ENCODE measurements around the gene ZG16.
"Not testable (repeated sequence)": the region's sequence is repeated elsewhere in the genome, so short reads cannot be mapped to it uniquely, and the experiment has no call there.

The ZG16 gene

DNA sequence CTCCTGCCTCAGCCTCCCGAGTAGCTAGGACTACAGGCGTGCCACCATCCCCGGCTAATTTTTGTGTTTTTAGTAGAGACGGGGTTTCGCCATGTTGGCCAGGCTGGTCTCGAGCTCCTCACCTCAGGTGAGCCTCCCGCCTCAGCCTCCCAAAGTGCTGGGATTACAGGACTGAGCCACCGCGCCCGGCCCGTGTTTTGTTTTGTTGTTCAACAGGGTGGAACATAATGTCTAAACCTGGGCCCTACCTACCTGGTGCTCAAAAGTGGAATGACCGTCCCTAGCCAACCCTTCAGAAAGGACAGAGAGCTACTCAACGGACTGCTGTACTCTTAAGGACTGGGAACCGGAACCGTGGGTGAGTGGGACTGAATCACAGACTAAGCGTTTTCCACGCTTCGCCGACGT lies 11.7 kb downstream of the ZG16 start:
- DNase-seq: no peak

DNA sequence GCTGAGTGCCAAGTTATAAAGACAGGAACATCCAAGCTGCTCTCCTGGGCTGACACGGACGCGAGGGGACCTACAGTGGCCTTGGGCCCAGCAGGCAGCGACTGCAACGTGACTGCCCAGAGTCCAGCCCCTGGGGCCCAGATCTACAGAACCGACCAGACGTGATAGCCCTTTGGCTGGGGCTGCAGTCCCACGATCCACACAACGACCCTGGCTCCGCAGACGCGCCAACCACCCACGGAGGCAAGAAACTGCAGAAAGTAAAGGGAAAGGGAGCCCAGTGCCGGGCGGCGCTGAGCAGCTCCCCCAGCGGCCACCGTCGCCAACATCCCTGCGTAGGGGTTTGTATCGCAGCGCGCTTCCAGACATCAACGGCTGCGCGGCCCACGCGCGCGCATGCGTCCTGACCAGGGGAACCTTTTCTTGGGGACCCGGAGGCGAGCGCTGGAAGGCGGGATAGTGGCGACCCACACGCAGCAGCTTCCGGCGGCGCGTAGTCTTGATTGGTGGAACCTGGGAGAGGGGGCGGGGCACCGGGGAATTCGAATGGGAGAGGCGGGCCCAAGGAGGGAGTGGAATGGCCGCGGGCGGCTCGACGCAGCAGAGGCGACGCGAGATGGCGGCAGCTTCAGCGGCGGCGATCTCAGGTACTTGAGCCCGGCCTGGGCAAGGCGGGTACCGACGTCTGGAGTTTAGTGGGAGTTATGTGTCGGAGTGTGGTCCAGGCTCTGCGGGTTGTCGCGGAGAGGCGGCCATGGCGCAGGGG lies 12.3 kb downstream of the ZG16 start, which contains the start of gene KIF22:
TSS of gene KIF22 (plus strand) at position 569 of the 766 bp plus-strand sequence. CDS start at position 578, 9 bp downstream.
- DNase-seq: peak; percentile 96

DNA sequence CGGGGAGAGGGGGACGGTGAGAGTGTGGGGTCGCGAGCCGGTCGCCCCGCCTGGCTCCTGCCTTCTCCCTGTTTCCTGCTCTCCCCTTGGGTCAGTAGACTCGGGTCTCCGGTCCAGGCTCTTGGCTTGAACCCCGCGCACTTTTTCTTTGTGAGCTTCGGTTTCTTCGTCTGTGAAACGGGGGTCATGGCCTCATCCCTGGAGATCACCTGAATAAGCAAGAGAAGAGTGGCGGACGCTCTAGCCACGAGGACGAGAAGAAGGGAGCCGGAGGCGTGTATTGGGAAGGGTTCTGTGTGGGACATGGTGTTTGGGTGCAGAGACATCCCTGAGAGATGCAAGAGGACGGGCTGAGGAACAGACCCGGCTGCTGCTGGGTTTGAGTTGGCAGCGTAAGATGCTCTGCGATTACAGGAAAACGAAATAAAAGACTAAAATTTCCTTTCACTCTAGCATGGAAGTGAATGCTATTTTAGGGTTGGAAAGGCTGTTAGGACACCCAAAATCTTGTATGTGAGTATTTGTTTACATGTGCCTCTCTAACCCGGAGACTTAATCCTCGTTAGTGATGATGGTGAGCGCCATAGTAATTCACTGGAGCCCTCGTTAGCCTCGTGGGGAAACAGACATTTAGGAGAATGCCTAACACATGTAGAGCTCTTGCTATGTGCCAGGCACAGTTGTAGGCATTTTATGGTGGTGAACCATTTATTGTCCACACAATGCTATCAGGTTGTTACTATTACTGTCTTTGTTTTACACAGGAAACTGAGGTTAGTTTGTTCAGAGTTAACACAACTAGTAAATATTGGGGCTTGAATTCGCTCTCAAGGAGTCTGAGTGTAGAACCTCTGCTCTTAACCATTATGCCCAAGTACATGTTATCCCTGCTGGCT lies 13.1 kb downstream of the ZG16 start:
- DNase-seq: no peak

DNA sequence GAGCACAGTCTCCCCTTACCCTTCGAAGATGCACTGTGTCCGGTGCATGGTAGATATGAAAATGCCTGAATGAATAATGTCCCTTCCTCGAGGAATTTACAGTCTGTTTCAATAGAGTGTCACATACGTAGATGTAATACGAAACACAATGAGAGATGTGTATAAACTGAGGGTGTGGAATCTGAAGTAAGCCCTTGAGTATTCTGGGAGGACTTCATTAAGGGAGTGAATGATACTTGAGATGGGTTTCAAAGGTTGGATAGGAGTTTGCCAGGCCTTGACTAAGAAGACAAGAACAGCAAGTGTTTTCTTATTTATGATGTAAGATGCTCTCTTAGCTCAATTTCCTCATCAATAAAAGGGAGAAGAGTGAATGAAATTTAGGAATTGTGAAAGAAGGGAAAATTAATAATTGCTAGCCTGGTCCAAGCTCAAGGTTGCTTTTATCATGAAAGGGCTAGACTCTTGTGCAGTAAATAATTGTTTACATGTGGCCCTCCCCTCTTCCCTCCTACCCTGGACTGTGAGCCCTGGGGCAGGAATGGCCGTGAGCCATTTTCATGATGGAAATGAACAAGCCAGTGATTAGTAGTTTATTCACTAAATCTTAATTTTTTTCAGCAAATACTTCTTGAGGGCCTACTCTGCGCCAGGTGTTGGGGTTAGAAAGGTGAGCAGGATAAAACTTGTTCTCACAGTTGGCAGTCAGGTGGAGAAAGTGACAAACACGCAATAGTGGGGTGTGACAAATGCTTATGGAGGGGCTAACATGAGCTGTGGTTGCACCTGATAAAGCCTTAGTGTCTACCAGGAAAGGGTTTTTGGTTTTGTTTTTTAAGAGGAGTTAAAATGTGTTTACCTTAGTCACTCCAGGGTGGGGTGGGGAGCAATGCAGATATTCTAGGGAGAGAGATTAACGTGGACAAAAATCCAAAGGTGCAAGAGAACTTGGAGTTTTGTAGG lies 14.1 kb downstream of the ZG16 start:
- no peak for DNase-seq

DNA sequence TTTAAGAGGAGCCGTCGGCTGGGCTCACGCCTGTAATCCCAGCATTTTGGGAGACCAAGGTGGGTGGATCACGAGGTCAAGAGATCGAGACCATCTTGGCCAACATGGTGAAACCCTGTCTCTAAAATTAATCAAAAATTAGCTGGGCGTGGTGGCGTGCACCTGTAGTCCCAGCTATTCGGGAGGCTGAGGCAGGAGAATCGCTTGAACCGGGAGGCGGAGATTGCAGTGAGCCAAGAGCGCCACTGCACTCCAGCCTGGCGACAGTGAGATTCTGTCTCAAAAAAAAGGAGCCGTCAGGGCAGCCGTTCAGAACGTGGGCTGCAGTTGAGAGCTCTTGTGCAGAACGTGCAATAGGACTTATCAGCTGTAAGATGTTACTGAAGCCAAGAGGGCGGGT lies 15.1 kb downstream of the ZG16 start:
- not testable (repeated sequence) for DNase-seq

DNA sequence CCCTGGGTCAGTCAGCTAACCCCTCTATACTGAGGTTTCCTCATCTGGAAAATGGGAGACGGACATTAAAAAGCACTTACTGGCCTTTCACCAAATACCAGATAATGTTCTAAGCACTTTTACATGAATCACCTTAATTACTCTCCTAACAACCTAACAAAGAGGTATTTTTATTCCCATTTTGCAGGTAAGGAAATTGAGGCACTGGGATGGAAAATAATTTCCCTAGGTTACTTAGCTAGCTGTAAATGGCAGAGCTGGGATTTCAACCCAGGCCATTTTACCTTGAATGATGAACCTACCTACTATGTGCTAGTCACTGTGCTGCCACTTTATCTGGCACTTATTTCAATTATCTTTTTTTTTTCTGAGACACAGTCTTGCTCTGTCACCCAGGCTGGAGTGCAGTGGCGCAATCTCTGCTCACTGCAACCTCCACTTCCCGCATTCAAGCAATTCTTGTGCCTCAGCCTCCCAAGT lies 16.2 kb downstream of the ZG16 start:
- DNase-seq: no peak

DNA sequence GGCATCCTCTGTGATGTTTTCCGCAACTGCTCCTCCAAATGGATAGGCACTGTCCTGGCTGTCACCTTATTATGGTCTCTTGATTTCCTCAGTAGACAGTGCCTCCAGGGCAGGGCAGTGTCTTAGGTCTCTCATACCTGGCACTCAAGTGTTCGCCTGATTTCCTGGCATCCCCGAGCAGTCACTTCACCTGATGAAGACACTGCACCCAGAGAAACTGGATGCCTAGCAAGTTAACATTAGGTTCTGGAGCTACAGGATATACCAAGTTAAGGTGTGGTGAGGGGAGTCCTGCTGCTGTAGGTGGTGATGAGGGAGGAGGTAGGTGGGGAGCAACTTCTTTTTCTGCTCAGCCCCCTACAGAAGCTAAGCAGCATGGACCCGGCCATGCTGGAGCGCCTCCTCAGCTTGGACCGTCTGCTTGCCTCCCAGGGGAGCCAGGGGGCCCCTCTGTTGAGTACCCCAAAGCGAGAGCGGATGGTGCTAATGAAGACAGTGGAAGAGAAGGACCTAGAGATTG lies 24.4 kb downstream of the ZG16 start:
- no peak for DNase-seq

DNA sequence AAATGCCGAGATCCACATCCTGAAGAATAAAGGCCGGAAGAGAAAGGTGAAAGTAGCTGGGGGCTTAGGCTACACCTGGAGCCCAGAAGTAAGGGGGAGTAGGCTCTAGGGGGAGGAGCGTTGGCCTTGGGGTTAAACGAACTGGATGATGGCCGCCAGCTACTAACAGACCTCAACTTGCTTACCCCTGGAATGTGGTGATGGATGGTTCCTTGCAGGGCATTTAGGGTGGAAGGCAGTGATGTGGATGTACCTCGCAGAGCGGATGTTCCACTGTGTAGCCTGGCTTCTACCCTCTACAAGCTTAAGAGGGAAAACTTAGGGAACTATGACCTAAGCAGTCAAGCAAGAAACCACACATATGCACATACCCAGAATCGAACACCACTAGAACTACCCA lies 26.0 kb downstream of the ZG16 start:
- DNase-seq: no peak

- peak; percentile 34 for DNase-seq
Measured at GRCh38 chr16:29804455-29805231, 26.6 kb downstream of the ZG16 start.

GRCh38 chr16:29805232-29806098 lies 27.4 kb downstream of the ZG16 start:
- DNase-seq: peak; percentile 99

- DNase-seq: peak; percentile 86
Measured at GRCh38 chr16:29806099-29806579, 28.1 kb downstream of the ZG16 start, which contains the start of gene MAZ. Gene MAZ, plus strand, starts transcription at chr16:29806529. Its CDS starts 173 bp downstream, at chr16:29806702.

DNA sequence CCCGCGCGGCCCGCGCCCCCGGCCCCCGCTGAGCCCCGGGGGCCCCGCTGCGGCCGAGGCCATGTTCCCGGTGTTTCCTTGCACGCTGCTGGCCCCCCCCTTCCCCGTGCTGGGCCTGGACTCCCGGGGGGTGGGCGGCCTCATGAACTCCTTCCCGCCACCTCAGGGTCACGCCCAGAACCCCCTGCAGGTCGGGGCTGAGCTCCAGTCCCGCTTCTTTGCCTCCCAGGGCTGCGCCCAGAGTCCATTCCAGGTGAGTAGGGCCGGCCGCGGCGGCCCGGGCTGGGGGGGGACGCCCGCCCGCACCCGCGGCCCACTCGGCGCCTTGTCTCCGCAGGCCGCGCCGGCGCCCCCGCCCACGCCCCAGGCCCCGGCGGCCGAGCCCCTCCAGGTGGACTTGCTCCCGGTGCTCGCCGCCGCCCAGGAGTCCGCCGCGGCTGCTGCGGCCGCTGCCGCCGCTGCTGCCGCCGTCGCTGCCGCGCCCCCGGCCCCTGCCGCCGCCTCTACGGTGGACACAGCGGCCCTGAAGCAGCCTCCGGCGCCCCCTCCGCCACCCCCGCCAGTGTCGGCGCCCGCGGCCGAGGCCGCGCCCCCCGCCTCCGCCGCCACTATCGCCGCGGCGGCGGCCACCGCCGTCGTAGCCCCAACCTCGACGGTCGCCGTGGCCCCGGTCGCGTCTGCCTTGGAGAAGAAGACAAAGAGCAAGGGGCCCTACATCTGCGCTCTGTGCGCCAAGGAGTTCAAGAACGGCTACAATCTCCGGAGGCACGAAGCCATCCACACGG lies 28.8 kb downstream of the ZG16 start:
- DNase-seq: peak; percentile 49

GRCh38 chr16:29807426-29808218 lies 29.6 kb downstream of the ZG16 start:
- peak; percentile 76 for DNase-seq

- no peak for DNase-seq
Measured at GRCh38 chr16:29808219-29808900, 30.3 kb downstream of the ZG16 start.

DNA sequence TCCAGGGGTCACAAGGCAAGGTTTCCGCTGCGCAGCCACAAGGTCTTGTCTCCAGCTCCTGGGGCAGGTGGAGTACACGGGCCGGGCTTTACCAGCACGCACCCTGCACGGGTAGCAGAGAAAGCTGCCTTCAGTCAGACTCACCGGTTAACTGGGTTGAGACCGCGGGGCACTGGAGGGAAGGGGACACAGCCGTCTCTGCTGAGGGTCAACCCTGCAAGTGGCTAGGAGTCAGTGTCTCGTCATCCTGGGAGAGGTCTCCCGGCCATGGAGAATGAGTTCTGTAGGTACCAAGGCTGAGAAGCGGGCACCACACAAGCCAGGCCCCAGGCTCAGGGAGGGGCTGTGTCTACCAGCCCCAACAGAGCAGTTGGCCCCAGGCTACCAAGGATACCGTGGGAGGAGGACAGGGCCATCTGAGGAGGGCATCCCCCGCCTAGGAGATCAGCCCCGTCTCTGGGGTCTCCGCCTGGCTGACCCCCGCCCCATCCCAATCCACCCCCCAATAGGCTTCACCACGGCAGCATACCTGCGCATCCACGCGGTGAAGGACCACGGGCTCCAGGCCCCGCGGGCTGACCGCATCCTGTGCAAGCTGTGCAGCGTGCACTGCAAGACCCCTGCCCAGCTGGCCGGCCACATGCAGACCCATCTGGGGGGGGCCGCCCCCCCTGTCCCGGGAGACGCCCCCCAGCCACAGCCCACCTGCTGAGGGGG lies 31.1 kb downstream of the ZG16 start:
- no peak for DNase-seq

- DNase-seq: peak; percentile 71
Measured at GRCh38 chr16:29809850-29810698, 32.0 kb downstream of the ZG16 start.
